Thoracic aorta (tissue), 2 donors: Measurements from ENCODE around the gene SLC22A23. TPM values are rescaled to one million over a fixed set of nuclear protein-coding genes. Genes with fewer than 3 reads are reported as not detected.

Experiments used
- ATAC-seq: fragments of 150-250 bp; one replicate; pipeline ENCODE4 v1.8.0; 2017; ENCODE audit warnings: low read depth; ENCODE audit not compliant: insufficient number of reproducible peaks, low FRiP score
- DNase-seq: peaks from one replicate; pipeline ENCODE4 v3.0.0-alpha.2; 2020; ENCODE audit warnings: low spot score
- H3K27ac ChIP-seq, 2 donors: fragments of 200-600 bp; sonication (generic); 1 replicate in 1 of 2; 2 replicates in 1 of 2; pipeline ENCODE4 v1.5.1; 2016; ENCODE audit warnings: mild to moderate bottlenecking in 2 of 2, moderate library complexity in 2 of 2
- H3K27me3 ChIP-seq: fragments of 200-600 bp; sonication (generic); replicated peaks from 2 replicates; pipeline ENCODE4 v1.6.0; 2016; ENCODE audit warnings: mild to moderate bottlenecking; ENCODE audit not compliant: insufficient read depth
- H3K36me3 ChIP-seq: fragments of 200-600 bp; sonication (generic); one replicate; pipeline ENCODE4 v1.5.1; 2016
- H3K4me1 ChIP-seq, 2 donors: fragments of 200-600 bp; sonication (generic); 1 replicate in 1 of 2; 2 replicates in 1 of 2; pipeline versions ENCODE4 v1.5.1 to v1.6.0; 2016; ENCODE audit warnings: low read depth in 2 of 2, mild to moderate bottlenecking in 1 of 2; ENCODE audit not compliant: control insufficient read depth in 1 of 2
- H3K4me3 ChIP-seq: fragments of 200-600 bp; sonication (generic); 2 replicates; pipeline ENCODE4 v1.5.1; 2016; ENCODE audit warnings: mild to moderate bottlenecking
- H3K9me3 ChIP-seq: fragments of 200-600 bp; sonication (generic); 2 replicates; pipeline ENCODE4 v1.5.1; 2016
- total RNA-seq, 2 donors: library from RNA; depleted of rRNA; stranded (reverse); fragments of >200 nt; gene quantifications; one replicate each; pipeline versions ENCODE4 v1.1.0 to v1.2.3, GENCODE V29; 2016
- TF ChIP-seq, protein P1 (sequence below): fragments of 200-600 bp; sonication (generic); IDR thresholded peaks from one replicate; pipeline ENCODE4 v1.5.1; 2019; ENCODE audit warnings: antibody characterized with exemption

The SLC22A23 gene
- total RNA-seq, 2 donors from 2014 or later: 5.1 to 9.7 TPM

GRCh38 chr6:3359973-3360726 lies 96.7 kb downstream of the SLC22A23 start:
- TF ChIP-seq, protein P1, sequence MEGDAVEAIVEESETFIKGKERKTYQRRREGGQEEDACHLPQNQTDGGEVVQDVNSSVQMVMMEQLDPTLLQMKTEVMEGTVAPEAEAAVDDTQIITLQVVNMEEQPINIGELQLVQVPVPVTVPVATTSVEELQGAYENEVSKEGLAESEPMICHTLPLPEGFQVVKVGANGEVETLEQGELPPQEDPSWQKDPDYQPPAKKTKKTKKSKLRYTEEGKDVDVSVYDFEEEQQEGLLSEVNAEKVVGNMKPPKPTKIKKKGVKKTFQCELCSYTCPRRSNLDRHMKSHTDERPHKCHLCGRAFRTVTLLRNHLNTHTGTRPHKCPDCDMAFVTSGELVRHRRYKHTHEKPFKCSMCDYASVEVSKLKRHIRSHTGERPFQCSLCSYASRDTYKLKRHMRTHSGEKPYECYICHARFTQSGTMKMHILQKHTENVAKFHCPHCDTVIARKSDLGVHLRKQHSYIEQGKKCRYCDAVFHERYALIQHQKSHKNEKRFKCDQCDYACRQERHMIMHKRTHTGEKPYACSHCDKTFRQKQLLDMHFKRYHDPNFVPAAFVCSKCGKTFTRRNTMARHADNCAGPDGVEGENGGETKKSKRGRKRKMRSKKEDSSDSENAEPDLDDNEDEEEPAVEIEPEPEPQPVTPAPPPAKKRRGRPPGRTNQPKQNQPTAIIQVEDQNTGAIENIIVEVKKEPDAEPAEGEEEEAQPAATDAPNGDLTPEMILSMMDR: no peak
- ATAC-seq: no peak
- Histone ChIP-seq H3K27me3 (no peaks in the 10 kb centered on the region), H3K27ac (no peak overlapping the region), H3K9me3 (no peaks in the 10 kb centered on the region), H3K4me3 (no peak overlapping the region), H3K4me1 (peaks cover 13 to 18% of the 10 kb centered on the region in 2 donors), H3K36me3 (no peaks in the 10 kb centered on the region)
- DNase-seq: no peak

DNA sequence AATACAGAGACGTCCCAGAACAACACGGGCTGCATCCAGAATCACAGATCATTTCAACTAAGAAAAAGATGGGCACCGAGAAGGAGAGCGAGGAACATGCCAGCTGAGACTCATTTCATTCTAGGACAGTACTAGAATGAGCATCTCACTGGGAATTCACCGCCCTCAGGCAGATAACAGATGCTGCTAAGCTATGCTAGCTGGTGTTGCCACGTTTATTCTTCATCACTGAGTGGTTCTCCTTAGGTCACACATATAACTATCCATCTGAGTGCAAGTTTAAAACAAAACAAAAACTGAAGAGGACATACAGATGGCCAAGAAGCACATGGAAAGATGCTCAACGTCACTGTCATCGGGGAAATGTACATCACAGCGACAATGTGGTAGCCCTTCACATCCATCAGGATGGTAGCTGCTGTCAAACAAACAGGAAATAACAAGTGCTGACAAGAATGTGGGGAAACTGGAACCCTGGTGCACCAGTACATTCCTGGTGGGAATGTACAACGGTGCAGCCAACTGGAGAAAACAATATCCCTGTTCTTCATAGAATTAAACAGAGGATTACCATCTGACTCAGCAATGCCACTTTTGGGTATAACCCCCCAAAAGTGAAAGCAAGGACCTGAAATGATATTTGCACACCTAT lies 97.6 kb downstream of the SLC22A23 start:
- DNase-seq (no peak), ATAC-seq (no peak)
- Histone ChIP-seq H3K9me3 (no peaks in the 10 kb centered on the region), H3K4me3 (no peak overlapping the region), H3K27me3 (no peaks in the 10 kb centered on the region), H3K36me3 (no peaks in the 10 kb centered on the region), H3K4me1 (peaks cover 13 to 20% of the 10 kb centered on the region in 2 donors), H3K27ac (no peak overlapping the region)
- TF ChIP-seq, protein P1: no peak

GRCh38 chr6:3358413-3359100 lies 98.3 kb downstream of the SLC22A23 start:
- no peaks in the 10 kb centered on the region for H3K27me3 ChIP-seq
- DNase-seq (no peak), ATAC-seq (no peak)
- no peak overlapping the region for H3K27ac ChIP-seq
- H3K36me3 ChIP-seq: no peaks in the 10 kb centered on the region
- TF ChIP-seq, protein P1: no peak
- H3K9me3 ChIP-seq: no peaks in the 10 kb centered on the region
- H3K4me1 ChIP-seq: peaks cover 13 to 20% of the 10 kb centered on the region in 2 donors
- no peak overlapping the region for H3K4me3 ChIP-seq

GRCh38 chr6:3357678-3358077 lies 99.2 kb downstream of the SLC22A23 start:
- no peaks in the 10 kb centered on the region for H3K9me3 ChIP-seq
- H3K27ac ChIP-seq: peak overlapping the region in 1 of 2 donors; percentile 17
- no peaks in the 10 kb centered on the region for H3K36me3 ChIP-seq
- no peak for DNase-seq
- H3K4me3 ChIP-seq: no peak overlapping the region
- H3K27me3 ChIP-seq: no peaks in the 10 kb centered on the region
- no peak for ATAC-seq
- H3K4me1 ChIP-seq: peaks cover 13 to 20% of the 10 kb centered on the region in 2 donors
- TF ChIP-seq, protein P1: no peak

GRCh38 chr6:3356824-3357420 lies 99.9 kb downstream of the SLC22A23 start:
- Histone ChIP-seq H3K4me1 (peaks cover 13 to 20% of the 10 kb centered on the region in 2 donors), H3K27me3 (no peaks in the 10 kb centered on the region), H3K4me3 (peak overlapping the region; percentile 72), H3K36me3 (no peaks in the 10 kb centered on the region), H3K9me3 (no peaks in the 10 kb centered on the region), H3K27ac (peak overlapping the region; percentile 71 to 80)
- no peak for ATAC-seq
- DNase-seq: no peak
- TF ChIP-seq, protein P1: no peak
